ENCODE data around the gene LGALSL.

- TF ChIP-seq ZFP3 (CRISPR knock-in tag; IDR thresholded peaks at IDR 0.05) (no peak), SNAI2 (CRISPR knock-in tag; IDR thresholded peaks at IDR 0.05) (no peak), ZFP30 (CRISPR knock-in tag; IDR thresholded peaks at IDR 0.05) (no peak), PATZ1 (CRISPR knock-in tag; IDR thresholded peaks at IDR 0.05; ENCODE audit: borderline replicate concordance) (no peak), CSDC2 (CRISPR knock-in tag; IDR thresholded peaks at IDR 0.05) (no peak), PPARA (CRISPR knock-in tag; IDR thresholded peaks at IDR 0.05; ENCODE audit: borderline replicate concordance) (no peak), ISL1 (CRISPR knock-in tag; IDR thresholded peaks at IDR 0.05) (no peak), ZNF565 (CRISPR knock-in tag; conservative IDR thresholded peaks at IDR 0.05; ENCODE audit: low read depth) (no peak), CREB5 (CRISPR knock-in tag; IDR thresholded peaks at IDR 0.05; ENCODE audit: low read depth) (no peak), TSHZ2 (CRISPR knock-in tag; IDR thresholded peaks at IDR 0.05) (no peak), GLIS3 (CRISPR knock-in tag; IDR thresholded peaks at IDR 0.05) (no peak), ARNTL (CRISPR knock-in tag; IDR thresholded peaks at IDR 0.05; ENCODE audit: borderline replicate concordance, low read depth) (no peak), TOX (CRISPR knock-in tag; IDR thresholded peaks at IDR 0.05; ENCODE audit: borderline replicate concordance) (no peak), BACH2 (CRISPR knock-in tag; IDR thresholded peaks at IDR 0.05; ENCODE audit: borderline replicate concordance) (no peak)
Observed at GRCh38 chr2:64491426-64491825, 37.5 kb downstream of the LGALSL start.
